H1 (cell line): ENCODE data around the gene PINLYP. TPM values are rescaled to one million over a fixed set of nuclear protein-coding genes. Genes with fewer than 3 reads are reported as not detected.

ENCODE experiments used
- BRCA1 ChIP-seq: IDR thresholded peaks from 2 replicates; pipeline ENCODE4 v1.6.1; 2012; ENCODE audit warnings: low read depth, low read length, improper control_type of control experiment
- EZH2 ChIP-seq: fragments of 200-600 bp; sonication (generic); IDR thresholded peaks from 2 replicates; pipeline ENCODE4 v1.7.1; 2012; ENCODE audit warnings: low read depth, mild to moderate bottlenecking, moderate library complexity, low read length, inconsistent platforms; ENCODE audit not compliant: severe bottlenecking
- GABPA ChIP-seq: IDR thresholded peaks from 2 replicates; pipeline ENCODE4 v1.6.1; 2011; ENCODE audit warnings: mild to moderate bottlenecking, low read length, moderate library complexity, borderline replicate concordance; ENCODE audit not compliant: insufficient read depth
- KDM1A ChIP-seq: fragments of 200-600, 300-600 bp; sonication (generic); IDR thresholded peaks from 2 replicates; pipeline ENCODE4 v1.7.1; 2016; ENCODE audit warnings: mild to moderate bottlenecking, low read length, borderline replicate concordance
- RBBP5 ChIP-seq: IDR thresholded peaks from 2 replicates; pipeline ENCODE4 v1.7.1; 2012; ENCODE audit warnings: low read depth, mild to moderate bottlenecking, inconsistent platforms, low read length, moderate library complexity, borderline replicate concordance
- SIN3A ChIP-seq, 2 experiments: IDR thresholded peaks in 1 of 2; conservative IDR thresholded peaks in 1 of 2; 2 replicates each; pipeline ENCODE4 v1.6.1; 2011 to 2012; ENCODE audit warnings: low read length in 2 of 2, improper control_type of control experiment in 1 of 2, low read depth in 1 of 2, mild to moderate bottlenecking in 1 of 2
- SP1 ChIP-seq: IDR thresholded peaks from 2 replicates; pipeline ENCODE4 v1.6.1; 2011; ENCODE audit warnings: low read depth, low read length
- SP2 ChIP-seq: IDR thresholded peaks from 2 replicates; pipeline ENCODE4 v1.6.1; 2012; ENCODE audit warnings: mild to moderate bottlenecking, low read length, inconsistent platforms
- SUZ12 ChIP-seq: fragments of 200-600 bp; sonication (generic); IDR thresholded peaks from 2 replicates; pipeline ENCODE4 v1.6.1; 2012; ENCODE audit warnings: mild to moderate bottlenecking, inconsistent platforms, low read length, moderate library complexity, mixed read lengths
- YY1 ChIP-seq: IDR thresholded peaks from 2 replicates; pipeline ENCODE4 v1.6.1; 2011; ENCODE audit warnings: low read depth, mild to moderate bottlenecking, low read length
- polyA plus RNA-seq, 7 experiments: library from polyadenylated mRNA; depleted of rRNA in 3 of 7; stranded (reverse) in 5 of 7; unstranded in 2 of 7; fragments of >200 nt in 5 of 7; fragments of 200-250 nt in 2 of 7; gene quantifications; 1 replicate in 5 of 7; 2 replicates in 1 of 7; 4 replicates in 1 of 7; pipeline versions ENCODE4 v1.2.1 to v1.2.3, GENCODE V29; 2011 to 2013; ENCODE audit warnings: missing spikeins in 2 of 7, mixed read lengths in 2 of 7
- total RNA-seq: library from RNA; stranded (reverse); fragmentation: NEBNext Ultra II Directional; extraction: Animal tissue kit (Norgen Biotek cat#: 25700); gene quantifications from 2 replicates; pipeline ENCODE4 v1.2.1, GENCODE V29; 2021
- TF ChIP-seq, protein P1 (sequence below): fragments of 300-600 bp; sonication (generic); IDR thresholded peaks from 2 replicates; pipeline ENCODE4 v1.7.1; 2012; ENCODE audit warnings: low read length, moderate library complexity, mild to moderate bottlenecking, inconsistent platforms; ENCODE audit not compliant: insufficient replicate concordance

The PINLYP gene
- total and polyA plus RNA-seq, 2 of the 8 experiments (the other 6 are each of a cell fraction or from before 2014, with no cell fraction given) = 7.5 to 31.3 TPM

DNA sequence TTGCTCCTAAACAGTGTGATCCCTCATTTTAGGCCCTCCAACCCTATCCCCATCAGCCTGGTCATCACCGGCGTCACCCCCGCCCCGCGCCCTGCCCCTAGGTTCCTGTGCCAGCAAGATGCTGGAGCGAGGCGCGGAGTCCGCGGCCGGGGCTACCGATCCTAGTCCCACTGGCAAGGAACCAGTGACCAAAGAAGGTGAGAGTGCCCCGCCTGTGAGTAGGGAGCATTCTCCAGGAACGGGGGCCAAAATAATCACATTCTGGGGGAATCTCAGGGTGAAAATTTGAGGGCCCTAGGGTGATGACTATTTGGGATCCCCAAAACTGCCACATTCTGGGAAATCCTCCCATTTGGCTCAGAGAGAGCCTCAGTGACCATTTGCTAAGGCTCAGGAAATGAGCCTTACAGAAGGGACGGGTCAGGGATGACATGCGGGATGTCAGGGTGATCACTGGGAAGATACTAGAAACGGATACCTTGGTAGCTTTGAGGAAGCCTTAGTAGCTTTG, 41.2 kb upstream of the PINLYP start (continued):
- TF ChIP-seq, protein P1, sequence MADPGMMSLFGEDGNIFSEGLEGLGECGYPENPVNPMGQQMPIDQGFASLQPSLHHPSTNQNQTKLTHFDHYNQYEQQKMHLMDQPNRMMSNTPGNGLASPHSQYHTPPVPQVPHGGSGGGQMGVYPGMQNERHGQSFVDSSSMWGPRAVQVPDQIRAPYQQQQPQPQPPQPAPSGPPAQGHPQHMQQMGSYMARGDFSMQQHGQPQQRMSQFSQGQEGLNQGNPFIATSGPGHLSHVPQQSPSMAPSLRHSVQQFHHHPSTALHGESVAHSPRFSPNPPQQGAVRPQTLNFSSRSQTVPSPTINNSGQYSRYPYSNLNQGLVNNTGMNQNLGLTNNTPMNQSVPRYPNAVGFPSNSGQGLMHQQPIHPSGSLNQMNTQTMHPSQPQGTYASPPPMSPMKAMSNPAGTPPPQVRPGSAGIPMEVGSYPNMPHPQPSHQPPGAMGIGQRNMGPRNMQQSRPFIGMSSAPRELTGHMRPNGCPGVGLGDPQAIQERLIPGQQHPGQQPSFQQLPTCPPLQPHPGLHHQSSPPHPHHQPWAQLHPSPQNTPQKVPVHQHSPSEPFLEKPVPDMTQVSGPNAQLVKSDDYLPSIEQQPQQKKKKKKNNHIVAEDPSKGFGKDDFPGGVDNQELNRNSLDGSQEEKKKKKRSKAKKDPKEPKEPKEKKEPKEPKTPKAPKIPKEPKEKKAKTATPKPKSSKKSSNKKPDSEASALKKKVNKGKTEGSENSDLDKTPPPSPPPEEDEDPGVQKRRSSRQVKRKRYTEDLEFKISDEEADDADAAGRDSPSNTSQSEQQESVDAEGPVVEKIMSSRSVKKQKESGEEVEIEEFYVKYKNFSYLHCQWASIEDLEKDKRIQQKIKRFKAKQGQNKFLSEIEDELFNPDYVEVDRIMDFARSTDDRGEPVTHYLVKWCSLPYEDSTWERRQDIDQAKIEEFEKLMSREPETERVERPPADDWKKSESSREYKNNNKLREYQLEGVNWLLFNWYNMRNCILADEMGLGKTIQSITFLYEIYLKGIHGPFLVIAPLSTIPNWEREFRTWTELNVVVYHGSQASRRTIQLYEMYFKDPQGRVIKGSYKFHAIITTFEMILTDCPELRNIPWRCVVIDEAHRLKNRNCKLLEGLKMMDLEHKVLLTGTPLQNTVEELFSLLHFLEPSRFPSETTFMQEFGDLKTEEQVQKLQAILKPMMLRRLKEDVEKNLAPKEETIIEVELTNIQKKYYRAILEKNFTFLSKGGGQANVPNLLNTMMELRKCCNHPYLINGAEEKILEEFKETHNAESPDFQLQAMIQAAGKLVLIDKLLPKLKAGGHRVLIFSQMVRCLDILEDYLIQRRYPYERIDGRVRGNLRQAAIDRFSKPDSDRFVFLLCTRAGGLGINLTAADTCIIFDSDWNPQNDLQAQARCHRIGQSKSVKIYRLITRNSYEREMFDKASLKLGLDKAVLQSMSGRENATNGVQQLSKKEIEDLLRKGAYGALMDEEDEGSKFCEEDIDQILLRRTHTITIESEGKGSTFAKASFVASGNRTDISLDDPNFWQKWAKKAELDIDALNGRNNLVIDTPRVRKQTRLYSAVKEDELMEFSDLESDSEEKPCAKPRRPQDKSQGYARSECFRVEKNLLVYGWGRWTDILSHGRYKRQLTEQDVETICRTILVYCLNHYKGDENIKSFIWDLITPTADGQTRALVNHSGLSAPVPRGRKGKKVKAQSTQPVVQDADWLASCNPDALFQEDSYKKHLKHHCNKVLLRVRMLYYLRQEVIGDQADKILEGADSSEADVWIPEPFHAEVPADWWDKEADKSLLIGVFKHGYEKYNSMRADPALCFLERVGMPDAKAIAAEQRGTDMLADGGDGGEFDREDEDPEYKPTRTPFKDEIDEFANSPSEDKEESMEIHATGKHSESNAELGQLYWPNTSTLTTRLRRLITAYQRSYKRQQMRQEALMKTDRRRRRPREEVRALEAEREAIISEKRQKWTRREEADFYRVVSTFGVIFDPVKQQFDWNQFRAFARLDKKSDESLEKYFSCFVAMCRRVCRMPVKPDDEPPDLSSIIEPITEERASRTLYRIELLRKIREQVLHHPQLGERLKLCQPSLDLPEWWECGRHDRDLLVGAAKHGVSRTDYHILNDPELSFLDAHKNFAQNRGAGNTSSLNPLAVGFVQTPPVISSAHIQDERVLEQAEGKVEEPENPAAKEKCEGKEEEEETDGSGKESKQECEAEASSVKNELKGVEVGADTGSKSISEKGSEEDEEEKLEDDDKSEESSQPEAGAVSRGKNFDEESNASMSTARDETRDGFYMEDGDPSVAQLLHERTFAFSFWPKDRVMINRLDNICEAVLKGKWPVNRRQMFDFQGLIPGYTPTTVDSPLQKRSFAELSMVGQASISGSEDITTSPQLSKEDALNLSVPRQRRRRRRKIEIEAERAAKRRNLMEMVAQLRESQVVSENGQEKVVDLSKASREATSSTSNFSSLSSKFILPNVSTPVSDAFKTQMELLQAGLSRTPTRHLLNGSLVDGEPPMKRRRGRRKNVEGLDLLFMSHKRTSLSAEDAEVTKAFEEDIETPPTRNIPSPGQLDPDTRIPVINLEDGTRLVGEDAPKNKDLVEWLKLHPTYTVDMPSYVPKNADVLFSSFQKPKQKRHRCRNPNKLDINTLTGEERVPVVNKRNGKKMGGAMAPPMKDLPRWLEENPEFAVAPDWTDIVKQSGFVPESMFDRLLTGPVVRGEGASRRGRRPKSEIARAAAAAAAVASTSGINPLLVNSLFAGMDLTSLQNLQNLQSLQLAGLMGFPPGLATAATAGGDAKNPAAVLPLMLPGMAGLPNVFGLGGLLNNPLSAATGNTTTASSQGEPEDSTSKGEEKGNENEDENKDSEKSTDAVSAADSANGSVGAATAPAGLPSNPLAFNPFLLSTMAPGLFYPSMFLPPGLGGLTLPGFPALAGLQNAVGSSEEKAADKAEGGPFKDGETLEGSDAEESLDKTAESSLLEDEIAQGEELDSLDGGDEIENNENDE = no peak
- TF ChIP-seq YY1 = no peak
- TF ChIP-seq SP2 = no peak
- TF ChIP-seq EZH2 = no peak
- no peak for TF ChIP-seq SIN3A (conservative IDR thresholded peaks at IDR 0.05 in 1 of 2, IDR thresholded peaks at IDR 0.05 in 1 of 2; ENCODE audit: low read depth in 1 of 2, low read length in 2 of 2)
- TF ChIP-seq RBBP5 = no peak
- TF ChIP-seq BRCA1 = no peak
- TF ChIP-seq SUZ12 = no peak
- no peak for TF ChIP-seq SP1
- TF ChIP-seq GABPA = no peak
- TF ChIP-seq KDM1A = no peak
